Measurements from ENCODE around the gene TMF1.

DNA sequence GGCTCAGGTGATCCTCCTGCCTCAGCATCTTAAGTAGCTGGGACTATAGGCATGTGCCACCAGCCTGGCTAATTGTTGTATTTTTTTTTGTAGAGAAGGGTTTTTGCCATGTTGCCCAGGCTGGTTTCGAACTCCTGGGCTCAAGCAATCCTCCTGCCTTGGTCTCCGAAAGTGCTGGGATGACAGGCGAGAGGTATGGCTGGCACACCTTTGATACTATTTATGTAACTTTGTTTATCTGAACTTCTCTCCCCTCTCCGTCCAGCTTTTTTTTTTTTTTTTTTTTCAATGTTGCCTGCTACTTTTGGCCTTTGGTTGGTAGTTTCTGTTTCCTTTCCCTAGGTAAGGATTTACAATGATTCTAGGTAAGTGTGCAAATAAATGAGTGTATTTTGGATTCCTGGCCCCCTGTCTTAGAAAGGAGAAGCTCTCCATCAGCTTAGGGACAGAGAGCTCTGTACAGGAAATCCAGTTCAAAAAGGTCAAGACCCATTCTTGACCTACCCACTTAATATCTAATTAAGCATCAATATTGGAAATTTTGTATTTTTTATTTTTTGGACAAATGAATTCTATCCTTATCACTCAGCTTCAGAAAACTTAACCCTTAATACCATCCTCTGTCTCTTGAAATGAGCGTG lies 39.4 kb upstream of the TMF1 start:
- TF ChIP-seq, protein P1, sequence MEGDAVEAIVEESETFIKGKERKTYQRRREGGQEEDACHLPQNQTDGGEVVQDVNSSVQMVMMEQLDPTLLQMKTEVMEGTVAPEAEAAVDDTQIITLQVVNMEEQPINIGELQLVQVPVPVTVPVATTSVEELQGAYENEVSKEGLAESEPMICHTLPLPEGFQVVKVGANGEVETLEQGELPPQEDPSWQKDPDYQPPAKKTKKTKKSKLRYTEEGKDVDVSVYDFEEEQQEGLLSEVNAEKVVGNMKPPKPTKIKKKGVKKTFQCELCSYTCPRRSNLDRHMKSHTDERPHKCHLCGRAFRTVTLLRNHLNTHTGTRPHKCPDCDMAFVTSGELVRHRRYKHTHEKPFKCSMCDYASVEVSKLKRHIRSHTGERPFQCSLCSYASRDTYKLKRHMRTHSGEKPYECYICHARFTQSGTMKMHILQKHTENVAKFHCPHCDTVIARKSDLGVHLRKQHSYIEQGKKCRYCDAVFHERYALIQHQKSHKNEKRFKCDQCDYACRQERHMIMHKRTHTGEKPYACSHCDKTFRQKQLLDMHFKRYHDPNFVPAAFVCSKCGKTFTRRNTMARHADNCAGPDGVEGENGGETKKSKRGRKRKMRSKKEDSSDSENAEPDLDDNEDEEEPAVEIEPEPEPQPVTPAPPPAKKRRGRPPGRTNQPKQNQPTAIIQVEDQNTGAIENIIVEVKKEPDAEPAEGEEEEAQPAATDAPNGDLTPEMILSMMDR (IDR thresholded peaks at IDR 0.05): no peak
- no peak for TF ChIP-seq POLR2A (IDR thresholded peaks at IDR 0.05)
